ENCODE measurements around the gene PTCH2.

PTCH2 gene

GRCh38 chr1:44842862-44843655, at the start of gene PTCH2:
Gene PTCH2, minus strand, starts transcription at chr1:44843253. Its CDS starts 321 bp downstream, at chr1:44842932.
- DNase-seq (ENCODE audit: low spot score): peak; percentile 50

GRCh38 chr1:44890007-44890406, 47.0 kb upstream of the PTCH2 start:
- no peak for DNase-seq (ENCODE audit: low spot score)

- no peak for DNase-seq (ENCODE audit: low spot score)
These were observed 42.4 kb upstream of the PTCH2 start for GRCh38 chr1:44885406-44885805.

- DNase-seq (ENCODE audit: low spot score): no peak
These were observed 41.7 kb upstream of the PTCH2 start for GRCh38 chr1:44884746-44885145.

- DNase-seq (ENCODE audit: low spot score): peak; percentile 33
These were observed 38.1 kb upstream of the PTCH2 start for GRCh38 chr1:44881011-44881632.

- DNase-seq (ENCODE audit: low spot score): no peak
These were observed 31.1 kb upstream of the PTCH2 start for GRCh38 chr1:44874155-44874554.

GRCh38 chr1:44870096-44870495, 27.0 kb upstream of the PTCH2 start:
- DNase-seq (ENCODE audit: low spot score): no peak

GRCh38 chr1:44867801-44868200, 24.7 kb upstream of the PTCH2 start:
- no peak for DNase-seq (ENCODE audit: low spot score)

GRCh38 chr1:44862829-44863401, 19.9 kb upstream of the PTCH2 start:
- DNase-seq (ENCODE audit: low spot score): no peak

- DNase-seq (ENCODE audit: low spot score): no peak
These were observed 17.9 kb upstream of the PTCH2 start for GRCh38 chr1:44860891-44861425.

- no peak for DNase-seq (ENCODE audit: low spot score)
These were observed 17.3 kb upstream of the PTCH2 start for GRCh38 chr1:44860331-44860730.

GRCh38 chr1:44857446-44857845, 14.4 kb upstream of the PTCH2 start:
- no peak for DNase-seq (ENCODE audit: low spot score)

- no peak for DNase-seq (ENCODE audit: low spot score)
These were observed 12.7 kb upstream of the PTCH2 start for GRCh38 chr1:44855742-44856141.

- no peak for DNase-seq (ENCODE audit: low spot score)
These were observed 11.9 kb upstream of the PTCH2 start for GRCh38 chr1:44854970-44855369.

- no peak for DNase-seq (ENCODE audit: low spot score)
These were observed 10.1 kb upstream of the PTCH2 start for GRCh38 chr1:44853201-44853600.

- DNase-seq (ENCODE audit: low spot score): no peak
These were observed 8.3 kb upstream of the PTCH2 start for GRCh38 chr1:44851308-44851707.

- no peak for DNase-seq (ENCODE audit: low spot score)
These were observed 6.6 kb upstream of the PTCH2 start for GRCh38 chr1:44849575-44850132.

GRCh38 chr1:44848456-44849181, 5.6 kb upstream of the PTCH2 start:
- peak; percentile 20 for DNase-seq (ENCODE audit: low spot score)

GRCh38 chr1:44847845-44848244, 4.8 kb upstream of the PTCH2 start:
- peak; percentile 44 for DNase-seq (ENCODE audit: low spot score)

GRCh38 chr1:44846985-44847384, 3.9 kb upstream of the PTCH2 start:
- no peak for DNase-seq (ENCODE audit: low spot score)

GRCh38 chr1:44842486-44842861, 579 bp downstream of the PTCH2 start:
- DNase-seq (ENCODE audit: low spot score): peak; percentile 50

- DNase-seq (ENCODE audit: low spot score): no peak
These were observed 3.5 kb downstream of the PTCH2 start for GRCh38 chr1:44839576-44839975.
